Measurements from ENCODE around the gene RNF223. TPM values are rescaled to one million over a fixed set of nuclear protein-coding genes. Genes with fewer than 3 reads are reported as not detected.
A peak's percentile ranks its signal among the peaks of the same experiment; 100 is the strongest.
"Not testable (repeated sequence)": the region's sequence is repeated elsewhere in the genome, so short reads cannot be mapped to it uniquely, and the experiment has no call there.

The RNF223 gene
- total and polyA plus RNA-seq, 8 donors = 1.4 to 8.1 (median 3.4) TPM; not detected in 3

- no peak overlapping the region for H3K4me3 ChIP-seq
- TF ChIP-seq EP300 (IDR thresholded peaks at IDR 0.05) = no peak
- TF ChIP-seq POLR2AphosphoS5 (IDR thresholded peaks at IDR 0.05) = no peak
- no peak for TF ChIP-seq CTCF (IDR thresholded peaks at IDR 0.05)
- 88 to 98% (median 96%) methylated on average over 25 to 31 of the region's 31 CpGs for WGBS, 5 donors
- intact Hi-C loops (cut with DNase I; ENCODE audit: low total_unique reads) = no loop called here
- no peak overlapping the region for H3K27ac ChIP-seq
- no peak for DNase-seq
- H3K27me3 ChIP-seq = no peaks in the 10 kb centered on the region
- no peaks in the 10 kb centered on the region for H3K9me3 ChIP-seq
- peaks cover 0 to 9% (median 3%) of the 10 kb centered on the region in 4 donors for H3K4me1 ChIP-seq
- peaks cover 0 to 5% (median 1%) of the 10 kb centered on the region in 4 donors for H3K36me3 ChIP-seq
These were observed 32.6 kb upstream of the RNF223 start for GRCh38 chr1:1106510-1107221.

- H3K4me3 ChIP-seq; H3K36me3 ChIP-seq; H3K4me1 ChIP-seq; DNase-seq; H3K9me3 ChIP-seq; H3K27me3 ChIP-seq; intact Hi-C loops (cut with DNase I; ENCODE audit: low total_unique reads); H3K27ac ChIP-seq: not testable (repeated sequence)
- 73 to 83% (median 75%) methylated on average over 3 to 6 of the region's 6 CpGs for WGBS, 5 donors
These were observed 30.0 kb upstream of the RNF223 start for GRCh38 chr1:1104152-1104551.

- TF ChIP-seq POLR2AphosphoS5 (IDR thresholded peaks at IDR 0.05) (no peak), POLR2A (IDR thresholded peaks at IDR 0.05) (no peak), EP300 (IDR thresholded peaks at IDR 0.05) (no peak), CTCF (IDR thresholded peaks at IDR 0.05) (no peak)
- 89 to 96% (median 95%) methylated on average over 7 of the region's 7 CpGs for WGBS, 5 donors
- Histone ChIP-seq H3K27ac (no peak overlapping the region), H3K9me3 (no peaks in the 10 kb centered on the region), H3K4me3 (no peak overlapping the region), H3K27me3 (no peaks in the 10 kb centered on the region), H3K4me1 (no peaks in the 10 kb centered on the region), H3K36me3 (no peaks in the 10 kb centered on the region)
- DNase-seq = peak in 1 of 2 donors; percentile 20
- intact Hi-C loops (cut with DNase I; ENCODE audit: low total_unique reads) = no loop called here
These were observed 27.4 kb upstream of the RNF223 start for GRCh38 chr1:1101503-1101902.

GRCh38 chr1:1100296-1100695 is 26.2 kb upstream of the RNF223 start:
- intact Hi-C loops (cut with DNase I; ENCODE audit: low total_unique reads) = no loop called here
- Histone ChIP-seq H3K4me3 (no peak overlapping the region), H3K9me3 (no peaks in the 10 kb centered on the region), H3K27ac (no peak overlapping the region), H3K4me1 (no peaks in the 10 kb centered on the region), H3K36me3 (no peaks in the 10 kb centered on the region), H3K27me3 (no peaks in the 10 kb centered on the region)
- no peak for TF ChIP-seq POLR2A (IDR thresholded peaks at IDR 0.05)
- TF ChIP-seq EP300 (IDR thresholded peaks at IDR 0.05) = no peak
- TF ChIP-seq CTCF (IDR thresholded peaks at IDR 0.05) = no peak
- TF ChIP-seq POLR2AphosphoS5 (IDR thresholded peaks at IDR 0.05) = no peak
- no peak for DNase-seq
- 97 to 99% (median 98%) methylated on average over 11 of the region's 11 CpGs for WGBS, 5 donors

GRCh38 chr1:1099506-1100183 is 25.5 kb upstream of the RNF223 start:
- WGBS, 5 donors = 72 to 96% (median 89%) methylated on average over 4 of the region's 4 CpGs
- no peak for TF ChIP-seq EP300 (IDR thresholded peaks at IDR 0.05)
- no peak for TF ChIP-seq POLR2AphosphoS5 (IDR thresholded peaks at IDR 0.05)
- no peak for TF ChIP-seq POLR2A (IDR thresholded peaks at IDR 0.05)
- TF ChIP-seq CTCF (IDR thresholded peaks at IDR 0.05) = no peak
- Histone ChIP-seq H3K27ac (no peak overlapping the region), H3K4me1 (no peaks in the 10 kb centered on the region), H3K36me3 (no peaks in the 10 kb centered on the region), H3K27me3 (no peaks in the 10 kb centered on the region), H3K9me3 (no peaks in the 10 kb centered on the region), H3K4me3 (no peak overlapping the region)
- DNase-seq = no peak
- intact Hi-C loops (cut with DNase I; ENCODE audit: low total_unique reads) = no loop called here

All from stomach (tissue), 9 donors.